ENCODE data around the gene PRRG4.
"Not testable (repeated sequence)": the region's sequence is repeated elsewhere in the genome, so short reads cannot be mapped to it uniquely, and the experiment has no call there.

DNA sequence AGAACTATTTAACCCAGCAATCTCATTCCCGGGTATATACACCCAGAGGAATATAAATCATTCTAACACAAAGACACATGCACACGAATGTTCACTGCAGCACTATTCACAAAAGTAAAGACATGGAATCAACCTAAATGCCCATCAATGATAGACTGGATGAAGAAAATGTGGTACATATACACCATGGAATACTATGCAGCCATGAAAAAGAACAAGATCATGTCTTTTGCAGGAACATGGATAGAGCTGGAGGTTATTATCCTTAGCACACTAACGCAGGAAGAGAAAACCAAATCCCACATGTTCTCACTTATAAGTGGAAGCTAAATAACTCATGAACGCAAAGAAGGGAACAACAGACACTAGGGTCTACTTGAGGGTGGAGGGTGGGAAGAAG, 39.0 kb downstream of the PRRG4 start:
- TF ChIP-seq, protein P1, sequence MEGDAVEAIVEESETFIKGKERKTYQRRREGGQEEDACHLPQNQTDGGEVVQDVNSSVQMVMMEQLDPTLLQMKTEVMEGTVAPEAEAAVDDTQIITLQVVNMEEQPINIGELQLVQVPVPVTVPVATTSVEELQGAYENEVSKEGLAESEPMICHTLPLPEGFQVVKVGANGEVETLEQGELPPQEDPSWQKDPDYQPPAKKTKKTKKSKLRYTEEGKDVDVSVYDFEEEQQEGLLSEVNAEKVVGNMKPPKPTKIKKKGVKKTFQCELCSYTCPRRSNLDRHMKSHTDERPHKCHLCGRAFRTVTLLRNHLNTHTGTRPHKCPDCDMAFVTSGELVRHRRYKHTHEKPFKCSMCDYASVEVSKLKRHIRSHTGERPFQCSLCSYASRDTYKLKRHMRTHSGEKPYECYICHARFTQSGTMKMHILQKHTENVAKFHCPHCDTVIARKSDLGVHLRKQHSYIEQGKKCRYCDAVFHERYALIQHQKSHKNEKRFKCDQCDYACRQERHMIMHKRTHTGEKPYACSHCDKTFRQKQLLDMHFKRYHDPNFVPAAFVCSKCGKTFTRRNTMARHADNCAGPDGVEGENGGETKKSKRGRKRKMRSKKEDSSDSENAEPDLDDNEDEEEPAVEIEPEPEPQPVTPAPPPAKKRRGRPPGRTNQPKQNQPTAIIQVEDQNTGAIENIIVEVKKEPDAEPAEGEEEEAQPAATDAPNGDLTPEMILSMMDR (IDR thresholded peaks at IDR 0.05), result not testable (repeated sequence)
- not testable (repeated sequence) for TF ChIP-seq POLR2AphosphoS5, POLR2A (IDR thresholded peaks at IDR 0.05)

All from gastroesophageal sphincter (tissue), 3 donors.